AG04450 (cell line): ENCODE results near the gene NFIA. TPM values are rescaled to one million over a fixed set of nuclear protein-coding genes. Genes with fewer than 3 reads are reported as not detected.

Experiments used
- CTCF ChIA-PET: fragments of 300-600, 350-600 bp; formaldehyde crosslinking; extraction: SDS; loops from one replicate; lab custom pipeline; 2022; ENCODE audit warnings: antibody characterized with exemption, inconsistent platforms; lab: Charles Lee
- POLR2A ChIA-PET: fragments of 350-600 bp; formaldehyde crosslinking; extraction: SDS; loops from one replicate; lab custom pipeline; 2021; ENCODE audit warnings: antibody characterized with exemption, inconsistent platforms; lab: Yijun Ruan, JAX
- DNase-seq: peaks from one replicate; pipeline ENCODE4 v3.0.0-alpha.2; 2011; ENCODE audit warnings: low read depth, low spot score
- H3K27ac ChIP-seq: one replicate; pipeline ENCODE4 v1.5.1; 2012; ENCODE audit warnings: low read depth, low read length, control low read depth
- H3K27me3 ChIP-seq: one replicate; pipeline ENCODE4 v1.6.0; 2012; ENCODE audit warnings: low read length; ENCODE audit not compliant: control insufficient read depth, insufficient read depth
- H3K4me3 ChIP-seq: 2 replicates; pipeline ENCODE4 v1.5.1; 2011; ENCODE audit warnings: mild to moderate bottlenecking, low read depth, low read length, control low read depth
- H3K9me3 ChIP-seq: 2 replicates; pipeline ENCODE4 v1.5.1; 2012; ENCODE audit warnings: low read length; ENCODE audit not compliant: control insufficient read depth, insufficient read depth
- polyA plus RNA-seq: library from polyadenylated mRNA; depleted of rRNA; stranded (reverse); fragments of >200 nt; gene quantifications from 2 replicates; pipeline ENCODE4 v1.2.3, GENCODE V29; 2011
- TF ChIP-seq, protein P1 (sequence below): IDR thresholded peaks from 2 replicates; pipeline ENCODE4 v1.5.1; 2011; ENCODE audit warnings: low read depth, low read length, control low read depth, inconsistent platforms

The NFIA gene
- polyA plus RNA-seq, 1 experiment = 3.9 TPM

- Histone ChIP-seq H3K27me3 (no peaks in the 10 kb centered on the region), H3K9me3 (no peaks in the 10 kb centered on the region), H3K27ac (no peak overlapping the region), H3K4me3 (no peak overlapping the region)
- POLR2A ChIA-PET = no interaction called here
- no peak for DNase-seq
- CTCF ChIA-PET = interaction anchor here (1.0 to 1.1 kb wide), 2 partner anchors 406 to 485 kb away, joined by 3 to 4 read pairs; no protein-coding TSS in a partner anchor
- TF ChIP-seq, protein P1, sequence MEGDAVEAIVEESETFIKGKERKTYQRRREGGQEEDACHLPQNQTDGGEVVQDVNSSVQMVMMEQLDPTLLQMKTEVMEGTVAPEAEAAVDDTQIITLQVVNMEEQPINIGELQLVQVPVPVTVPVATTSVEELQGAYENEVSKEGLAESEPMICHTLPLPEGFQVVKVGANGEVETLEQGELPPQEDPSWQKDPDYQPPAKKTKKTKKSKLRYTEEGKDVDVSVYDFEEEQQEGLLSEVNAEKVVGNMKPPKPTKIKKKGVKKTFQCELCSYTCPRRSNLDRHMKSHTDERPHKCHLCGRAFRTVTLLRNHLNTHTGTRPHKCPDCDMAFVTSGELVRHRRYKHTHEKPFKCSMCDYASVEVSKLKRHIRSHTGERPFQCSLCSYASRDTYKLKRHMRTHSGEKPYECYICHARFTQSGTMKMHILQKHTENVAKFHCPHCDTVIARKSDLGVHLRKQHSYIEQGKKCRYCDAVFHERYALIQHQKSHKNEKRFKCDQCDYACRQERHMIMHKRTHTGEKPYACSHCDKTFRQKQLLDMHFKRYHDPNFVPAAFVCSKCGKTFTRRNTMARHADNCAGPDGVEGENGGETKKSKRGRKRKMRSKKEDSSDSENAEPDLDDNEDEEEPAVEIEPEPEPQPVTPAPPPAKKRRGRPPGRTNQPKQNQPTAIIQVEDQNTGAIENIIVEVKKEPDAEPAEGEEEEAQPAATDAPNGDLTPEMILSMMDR = no peak
Measured at GRCh38 chr1:61455400-61455799, 373.0 kb downstream of the NFIA start.

GRCh38 chr1:61457526-61458040 lies 375.2 kb downstream of the NFIA start:
- POLR2A ChIA-PET = no interaction called here
- Histone ChIP-seq H3K27me3 (no peaks in the 10 kb centered on the region), H3K4me3 (no peak overlapping the region), H3K9me3 (no peaks in the 10 kb centered on the region), H3K27ac (no peak overlapping the region)
- TF ChIP-seq, protein P1 = no peak
- CTCF ChIA-PET = interaction anchor here (1.9 kb wide), 1 partner anchor 396 kb away, joined by 6 read pairs; no protein-coding TSS in a partner anchor
- DNase-seq = no peak

GRCh38 chr1:61459345-61459744 lies 377.0 kb downstream of the NFIA start:
- Histone ChIP-seq H3K27ac (no peak overlapping the region), H3K27me3 (no peaks in the 10 kb centered on the region), H3K9me3 (no peaks in the 10 kb centered on the region), H3K4me3 (no peak overlapping the region)
- ChIA-PET POLR2A (no interaction called here), CTCF (interaction anchor here (1.4 to 1.5 kb wide), 2 partner anchors 394 to 409 kb away, joined by 4 to 6 read pairs; no protein-coding TSS in a partner anchor)
- TF ChIP-seq, protein P1 = no peak
- DNase-seq = no peak

DNA sequence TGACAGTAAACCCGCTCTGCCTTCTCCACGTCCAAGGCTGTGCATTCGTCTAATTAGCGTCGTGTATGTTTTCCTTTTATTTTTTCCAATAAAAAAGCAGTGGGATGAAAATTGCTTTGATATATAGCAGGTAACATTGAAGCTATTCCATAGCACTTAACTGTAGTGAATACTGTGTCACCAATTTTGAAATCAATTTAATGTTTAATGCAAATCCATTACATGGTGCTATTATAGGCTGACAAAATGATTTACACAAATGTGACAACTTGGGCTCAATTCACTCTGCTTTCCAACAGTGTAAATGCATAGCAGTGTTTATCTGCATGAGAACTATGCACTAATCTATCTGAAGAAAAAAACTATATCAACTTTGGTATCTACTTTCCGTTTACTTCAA lies 377.8 kb downstream of the NFIA start:
- Histone ChIP-seq H3K27me3 (no peaks in the 10 kb centered on the region), H3K27ac (no peak overlapping the region), H3K9me3 (no peaks in the 10 kb centered on the region), H3K4me3 (no peak overlapping the region)
- ChIA-PET CTCF (interaction anchor here (1.4 to 1.5 kb wide), 2 partner anchors 393 to 410 kb away, joined by 4 to 6 read pairs; no protein-coding TSS in a partner anchor), POLR2A (no interaction called here)
- no peak for DNase-seq
- TF ChIP-seq, protein P1 = no peak
